ENCODE data around the gene DYRK1B.

Gene DYRK1B

DNA sequence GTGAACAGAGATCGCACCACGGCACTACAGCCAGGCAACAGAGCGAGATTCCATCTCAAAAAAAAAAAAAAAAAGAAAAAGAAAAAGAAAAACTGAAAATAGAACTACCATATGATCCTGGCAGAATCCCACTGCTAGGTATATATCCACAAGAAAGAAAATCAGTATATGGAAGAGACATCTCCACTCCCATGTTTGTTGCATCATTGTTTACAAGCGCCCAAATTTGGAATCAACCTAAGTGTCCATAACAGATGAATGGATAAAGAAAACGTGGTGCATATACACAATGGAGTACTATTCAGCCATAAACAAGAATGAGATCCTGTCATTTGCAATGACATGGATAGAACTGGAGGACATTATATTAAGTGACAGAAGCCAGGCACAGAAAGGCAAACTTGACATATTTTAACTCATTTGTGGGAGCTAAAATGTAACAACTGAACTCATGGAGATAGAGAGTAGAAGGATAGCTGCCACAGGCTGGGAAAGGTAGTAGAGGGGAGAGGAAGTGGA lies 26.1 kb downstream of the DYRK1B start:
- no peak for DNase-seq

GRCh38 chr19:39805104-39805503 lies 28.9 kb downstream of the DYRK1B start:
- DNase-seq = no peak

- no peak for DNase-seq
Observed at GRCh38 chr19:39802958-39803357, 31.0 kb downstream of the DYRK1B start.

GRCh38 chr19:39797083-39797482 lies 36.9 kb downstream of the DYRK1B start:
- DNase-seq = no peak

- no peak for DNase-seq
Observed at GRCh38 chr19:39796000-39796498, 37.9 kb downstream of the DYRK1B start.

- DNase-seq = no peak
Observed at GRCh38 chr19:39795001-39795400, 39.0 kb downstream of the DYRK1B start.

DNA sequence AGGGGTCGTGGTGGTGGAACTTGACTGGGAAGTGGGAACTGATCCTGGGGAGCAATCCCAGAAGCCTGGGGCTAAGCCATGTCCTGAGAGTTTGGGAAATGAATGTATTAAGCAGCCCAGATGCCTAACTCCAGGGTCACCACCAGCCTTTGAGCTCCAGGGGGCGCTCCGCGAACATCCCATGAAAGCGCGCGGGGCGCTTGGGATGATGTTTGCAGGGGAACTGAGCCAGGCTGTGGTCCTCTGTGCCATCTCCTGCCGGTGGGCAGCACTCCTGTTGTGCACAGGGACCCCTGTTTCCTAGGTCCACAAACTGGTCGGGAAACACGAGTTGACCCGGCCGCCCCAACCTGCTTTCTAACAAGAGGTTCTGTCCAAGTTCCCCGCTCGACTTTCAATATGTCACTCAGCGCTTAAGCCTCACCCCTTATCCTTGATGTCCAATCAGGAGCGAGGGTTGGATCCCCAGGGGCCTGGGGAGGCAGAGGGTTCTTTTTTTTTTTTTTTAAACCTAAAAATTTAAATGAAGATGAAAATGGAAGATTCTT lies 40.9 kb downstream of the DYRK1B start:
- DNase-seq = peak; percentile 94

GRCh38 chr19:39788244-39788643 lies 45.7 kb downstream of the DYRK1B start:
- DNase-seq = no peak

DNA sequence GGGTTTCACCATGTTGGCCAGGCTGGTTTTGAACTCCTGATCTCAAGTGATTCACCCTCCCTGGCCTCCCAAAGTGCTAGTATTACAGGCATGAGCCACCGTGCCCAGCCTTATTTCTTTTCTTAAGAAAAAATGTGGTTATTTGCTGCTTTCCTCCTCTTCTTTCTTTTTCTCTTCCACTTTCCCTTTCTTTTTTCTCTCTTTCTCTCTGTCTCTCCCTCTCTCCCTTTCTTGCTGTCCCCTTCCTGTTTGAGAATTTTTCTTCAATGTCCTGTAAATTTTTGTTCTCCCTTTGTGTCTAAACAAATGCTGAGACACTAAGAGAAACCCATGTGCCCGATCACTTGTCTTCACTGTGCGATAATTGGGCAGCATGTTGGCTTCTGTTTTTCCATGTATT lies 53.1 kb downstream of the DYRK1B start:
- no peak for DNase-seq

- no peak for DNase-seq
Observed at GRCh38 chr19:39778763-39779162, 55.2 kb downstream of the DYRK1B start, which contains the start of gene LEUTX. LEUTX (plus strand) TSS chr19:39778854; CDS start chr19:39778921, 67 bp downstream.

All from eye (tissue), 1 donor.